Muscle of leg (tissue), 16 donors: ENCODE data around the gene SLC4A5. TPM values are rescaled to one million over a fixed set of nuclear protein-coding genes. Genes with fewer than 3 reads are reported as not detected.

Experiments
- DNase-seq: peaks from one replicate; pipeline ENCODE4 v3.0.0; 2013
- H3K27ac ChIP-seq: one replicate; pipeline ENCODE4 v1.5.1; 2013; ENCODE audit warnings: mild to moderate bottlenecking, low read length, control low read depth
- H3K27me3 ChIP-seq: one replicate; pipeline ENCODE4 v1.6.1; 2013; ENCODE audit warnings: low read length; ENCODE audit not compliant: control insufficient read depth, insufficient read depth
- H3K36me3 ChIP-seq: one replicate; pipeline ENCODE4 v1.6.1; 2013; ENCODE audit warnings: low read length; ENCODE audit not compliant: control insufficient read depth, insufficient read depth
- H3K4me1 ChIP-seq: one replicate; pipeline ENCODE4 v1.6.1; 2013; ENCODE audit warnings: low read length; ENCODE audit not compliant: control insufficient read depth, insufficient read depth
- H3K4me3 ChIP-seq: one replicate; pipeline ENCODE4 v1.5.1; 2013; ENCODE audit warnings: low read length, control low read depth
- H3K9me3 ChIP-seq: replicated peaks from 2 replicates; pipeline ENCODE4 v1.6.1; 2013; ENCODE audit warnings: low read depth, low read length; ENCODE audit not compliant: control insufficient read depth
- WGBS: methylation state at CpG from one replicate; pipeline ENCODE4 v1.1.5; 2013; ENCODE audit warnings: missing lambda C conversion rate; ENCODE audit not compliant: insufficient coverage; 5-methylcytosine and 5-hydroxymethylcytosine counted together
- long read RNA-seq, 11 donors: transcript quantifications; one replicate each; lab custom pipeline, GENCODE V29; 2026
- polyA plus RNA-seq, 8 donors: library from polyadenylated mRNA; unstranded; fragments of 120-200 nt; gene quantifications; one replicate each; pipeline versions ENCODE4 v1.2.1 to v1.2.3, GENCODE V29; 2013; ENCODE audit warnings: inconsistent platforms in 1 of 8, low replicate concordance in 1 of 8; ENCODE audit not compliant: insufficient read length in 8 of 8, insufficient read depth in 1 of 8
- total RNA-seq: library from RNA; stranded (reverse); fragments of 120-200 nt; gene quantifications from one replicate; pipeline ENCODE4 v1.2.4, GENCODE V29; 2013

Gene SLC4A5
- 2.2 TPM for total RNA-seq
- 1 to 10 TPM; 1.2 to 2.2 (median 1.6) TPM for polyA plus RNA-seq
- long read RNA-seq, donor 1, result 0 reads
- long read RNA-seq, donor 2, result 0 reads
- long read RNA-seq, donor 3, result 0 reads
- long read RNA-seq, donor 4, result 0 reads
- long read RNA-seq, donor 5, result 0 reads
- long read RNA-seq, donor 6, result 0 reads
- long read RNA-seq, donor 7, result 0 reads
- long read RNA-seq, donor 8, result 0 reads
- long read RNA-seq, donor 9, result 0 reads
- long read RNA-seq, donor 10, result 0 reads
- long read RNA-seq, donor 11, result 0 reads

GRCh38 chr2:74343316-74343715 is at the start of gene SLC4A5:
Gene SLC4A5, minus strand, starts transcription at chr2:74343416. Its CDS starts 28,393 bp downstream, at chr2:74315023.
- H3K27me3 ChIP-seq, result no peaks in the 10 kb centered on the region
- H3K9me3 ChIP-seq, result no peaks in the 10 kb centered on the region
- no peak within 1 kb of the TSS for H3K4me3 ChIP-seq
- WGBS, result 56% methylated on average over 1 of the region's 2 CpGs
- no peak for DNase-seq
- H3K27ac ChIP-seq, result no peak within 1 kb of the TSS
- H3K4me1 ChIP-seq, result no peaks in the 10 kb centered on the region
- H3K36me3 ChIP-seq, result no peaks in the 10 kb centered on the region

DNA sequence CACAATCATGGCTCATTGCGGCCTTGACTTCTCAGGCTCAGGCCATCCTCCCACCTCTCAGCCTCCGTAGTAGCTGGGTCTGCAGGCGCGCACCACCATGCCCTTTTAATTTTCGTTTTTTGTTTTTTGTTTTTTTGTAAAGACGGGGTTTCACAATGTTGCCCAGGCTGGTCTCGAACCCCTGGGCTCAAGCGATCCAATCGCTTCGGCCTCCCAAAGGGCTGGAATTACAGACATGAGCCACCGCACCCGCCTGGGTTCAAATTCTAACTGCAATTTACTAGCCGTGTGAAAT is 49.2 kb upstream of the SLC4A5 start:
- DNase-seq, result no peak
- Histone ChIP-seq H3K27ac (no peak overlapping the region), H3K27me3 (no peaks in the 10 kb centered on the region), H3K4me3 (no peak overlapping the region), H3K9me3 (no peaks in the 10 kb centered on the region), H3K36me3 (peaks cover 6% of the 10 kb centered on the region), H3K4me1 (peaks cover 11% of the 10 kb centered on the region)
- 57% methylated on average over 7 of the region's 13 CpGs for WGBS

GRCh38 chr2:74391580-74392448 is 48.6 kb upstream of the SLC4A5 start:
- Histone ChIP-seq H3K27ac (peak overlapping the region; percentile 92), H3K36me3 (peaks cover 8% of the 10 kb centered on the region), H3K9me3 (no peaks in the 10 kb centered on the region), H3K4me1 (peaks cover 11% of the 10 kb centered on the region), H3K27me3 (no peaks in the 10 kb centered on the region), H3K4me3 (peak overlapping the region; percentile 93)
- peak; percentile 95 for DNase-seq
- WGBS, result under 1% methylated on average over 54 of the region's 62 CpGs

GRCh38 chr2:74391209-74391579 is 48.0 kb upstream of the SLC4A5 start:
- peak; percentile 58 for DNase-seq
- Histone ChIP-seq H3K36me3 (peaks cover 8% of the 10 kb centered on the region), H3K27ac (peak overlapping the region; percentile 92), H3K4me3 (peak overlapping the region; percentile 93), H3K27me3 (no peaks in the 10 kb centered on the region), H3K4me1 (peaks cover 11% of the 10 kb centered on the region), H3K9me3 (no peaks in the 10 kb centered on the region)
- WGBS, result 0% methylated on average over 7 of the region's 11 CpGs

DNA sequence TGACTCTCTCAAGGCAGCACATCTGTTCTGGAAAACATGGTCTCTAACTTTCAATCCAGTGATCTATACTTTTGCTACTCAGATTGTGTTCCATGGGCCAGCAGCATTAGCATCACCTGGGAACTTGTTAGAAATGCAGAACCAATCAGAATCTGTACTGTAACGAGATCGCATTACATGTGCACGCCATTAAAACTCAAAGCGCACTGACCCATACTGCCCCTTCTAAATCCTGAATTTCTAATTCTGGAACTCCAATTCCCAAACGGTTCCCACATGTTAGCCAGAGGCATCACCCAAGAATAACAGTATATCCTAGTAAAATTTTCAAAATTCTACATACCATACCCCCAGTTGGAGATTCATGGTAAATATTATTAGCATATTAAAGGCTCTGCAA is 47.4 kb upstream of the SLC4A5 start:
- peaks cover 11% of the 10 kb centered on the region for H3K4me1 ChIP-seq
- H3K36me3 ChIP-seq, result peaks cover 11% of the 10 kb centered on the region
- no peak overlapping the region for H3K27ac ChIP-seq
- peak overlapping the region; percentile 93 for H3K4me3 ChIP-seq
- H3K9me3 ChIP-seq, result no peaks in the 10 kb centered on the region
- H3K27me3 ChIP-seq, result no peaks in the 10 kb centered on the region
- no peak for DNase-seq
- 30% methylated on average over 3 of the region's 5 CpGs for WGBS

GRCh38 chr2:74387346-74387745 is 44.1 kb upstream of the SLC4A5 start:
- Histone ChIP-seq H3K4me1 (peaks cover 11% of the 10 kb centered on the region), H3K4me3 (no peak overlapping the region), H3K27ac (no peak overlapping the region), H3K27me3 (no peaks in the 10 kb centered on the region), H3K9me3 (no peaks in the 10 kb centered on the region), H3K36me3 (peaks cover 28% of the 10 kb centered on the region)
- no CpG with 5 or more reads among the region's 1 CpG for WGBS
- no peak for DNase-seq

DNA sequence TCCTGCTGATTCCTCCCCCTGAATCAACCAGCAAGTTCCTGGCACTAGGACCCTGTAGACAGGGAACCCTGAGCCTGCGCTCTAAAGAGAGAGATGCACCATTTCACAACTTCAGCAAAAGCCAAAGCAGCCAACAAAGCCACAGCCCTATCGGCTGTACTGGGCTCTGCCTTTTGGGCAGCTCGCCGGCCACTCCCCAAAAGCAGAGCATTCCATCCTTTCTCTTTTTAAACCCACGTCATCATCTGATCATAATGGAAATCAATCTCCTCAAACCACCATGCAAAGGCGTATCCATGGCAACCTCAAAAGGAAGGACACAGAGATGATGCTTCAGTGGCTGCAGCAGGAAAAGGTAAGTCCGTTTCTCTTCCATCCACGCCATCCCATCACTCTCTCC is 42.2 kb upstream of the SLC4A5 start:
- H3K36me3 ChIP-seq, result peaks cover 28% of the 10 kb centered on the region
- no peak overlapping the region for H3K27ac ChIP-seq
- H3K9me3 ChIP-seq, result no peaks in the 10 kb centered on the region
- 73% methylated on average over 5 of the region's 8 CpGs for WGBS
- no peaks in the 10 kb centered on the region for H3K27me3 ChIP-seq
- peaks cover 8% of the 10 kb centered on the region for H3K4me1 ChIP-seq
- DNase-seq, result no peak
- no peak overlapping the region for H3K4me3 ChIP-seq

DNA sequence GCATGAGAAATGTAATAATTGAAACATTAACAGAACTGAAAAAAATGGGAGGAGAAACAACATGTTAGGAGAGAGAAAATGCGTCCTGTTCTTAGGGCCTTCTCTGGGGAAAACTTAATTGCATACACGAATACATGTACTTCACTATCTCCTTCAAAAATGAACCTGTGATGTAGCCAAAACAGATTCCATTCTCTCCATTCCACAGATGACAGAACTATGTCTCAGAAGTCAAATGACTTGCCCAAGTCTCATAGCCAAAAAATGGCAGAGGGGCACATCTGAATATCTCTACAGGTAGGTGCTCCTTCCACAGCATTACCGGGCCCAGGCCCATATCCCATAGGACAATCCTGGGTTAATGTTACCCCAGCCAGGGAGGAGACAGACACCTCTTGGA is 40.8 kb upstream of the SLC4A5 start:
- Histone ChIP-seq H3K4me3 (no peak overlapping the region), H3K27ac (no peak overlapping the region), H3K36me3 (peaks cover 28% of the 10 kb centered on the region), H3K9me3 (no peaks in the 10 kb centered on the region), H3K4me1 (peaks cover 12% of the 10 kb centered on the region), H3K27me3 (no peaks in the 10 kb centered on the region)
- DNase-seq, result no peak
- WGBS, result 70% methylated on average over 2 of the region's 3 CpGs

- H3K27me3 ChIP-seq, result no peaks in the 10 kb centered on the region
- 67% methylated on average over 1 of the region's 1 CpG for WGBS
- peaks cover 28% of the 10 kb centered on the region for H3K36me3 ChIP-seq
- no peaks in the 10 kb centered on the region for H3K9me3 ChIP-seq
- H3K4me3 ChIP-seq, result no peak overlapping the region
- H3K27ac ChIP-seq, result no peak overlapping the region
- no peak for DNase-seq
- H3K4me1 ChIP-seq, result peaks cover 10% of the 10 kb centered on the region
These were observed 40.0 kb upstream of the SLC4A5 start for GRCh38 chr2:74383254-74383653.

- peaks cover 35% of the 10 kb centered on the region for H3K36me3 ChIP-seq
- H3K27ac ChIP-seq, result no peak overlapping the region
- WGBS, result no CpG with 5 or more reads among the region's 3 CpGs
- H3K27me3 ChIP-seq, result no peaks in the 10 kb centered on the region
- H3K4me3 ChIP-seq, result no peak overlapping the region
- H3K9me3 ChIP-seq, result no peaks in the 10 kb centered on the region
- no peak for DNase-seq
- H3K4me1 ChIP-seq, result peaks cover 10% of the 10 kb centered on the region
These were observed 38.5 kb upstream of the SLC4A5 start for GRCh38 chr2:74381751-74382150.
